ENCODE data around the gene RNF17.

Gene RNF17

DNA sequence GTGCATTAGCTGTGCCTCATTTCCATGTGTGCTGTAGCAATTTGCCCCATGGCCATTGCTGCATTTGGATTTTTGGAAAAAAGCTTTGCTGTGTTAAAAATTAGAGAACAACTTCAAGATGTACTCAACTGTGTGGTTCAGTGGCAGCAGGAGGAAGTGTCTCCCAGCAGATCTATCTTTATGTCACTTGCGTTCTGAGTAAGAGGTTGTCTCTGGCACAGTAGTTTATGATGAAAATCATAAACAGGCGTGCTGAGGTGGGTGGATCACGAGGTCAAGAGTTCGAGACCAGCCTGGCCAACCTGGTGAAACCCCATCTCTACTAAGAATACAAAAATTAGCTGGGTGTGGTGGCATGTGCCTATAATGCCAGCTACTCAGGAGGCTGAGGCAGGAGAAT lies 29.0 kb upstream of the RNF17 start:
- H3K27ac ChIP-seq (ENCODE audit: low read length): no peak overlapping the region
- no peak for DNase-seq
- no peaks in the 10 kb centered on the region for H3K9me2 ChIP-seq (replicated peaks; ENCODE audit: insufficient read depth, low read length)
- H3K4me2 ChIP-seq (ENCODE audit: low read depth, low read length): no peak overlapping the region
- H3K27me3 ChIP-seq (replicated peaks; ENCODE audit: insufficient read depth, low read length): no peaks in the 10 kb centered on the region
- no peaks in the 10 kb centered on the region for H3K36me3 ChIP-seq (replicated peaks; ENCODE audit: insufficient read depth, low read length)
- H3K79me2 ChIP-seq (ENCODE audit: low read length): no peaks in the 10 kb centered on the region
- H4K20me1 ChIP-seq (ENCODE audit: insufficient read depth, low read length): no peaks in the 10 kb centered on the region
- H2AFZ ChIP-seq (ENCODE audit: low read length): no peak overlapping the region
- TF ChIP-seq EZH2 (optimal IDR thresholded peaks at IDR 0.05; ENCODE audit: low read depth, low read length) (no peak), EZH2phosphoT487 (IDR thresholded peaks at IDR 0.05; ENCODE audit: low read length) (no peak)
- TF ChIP-seq, protein P1, sequence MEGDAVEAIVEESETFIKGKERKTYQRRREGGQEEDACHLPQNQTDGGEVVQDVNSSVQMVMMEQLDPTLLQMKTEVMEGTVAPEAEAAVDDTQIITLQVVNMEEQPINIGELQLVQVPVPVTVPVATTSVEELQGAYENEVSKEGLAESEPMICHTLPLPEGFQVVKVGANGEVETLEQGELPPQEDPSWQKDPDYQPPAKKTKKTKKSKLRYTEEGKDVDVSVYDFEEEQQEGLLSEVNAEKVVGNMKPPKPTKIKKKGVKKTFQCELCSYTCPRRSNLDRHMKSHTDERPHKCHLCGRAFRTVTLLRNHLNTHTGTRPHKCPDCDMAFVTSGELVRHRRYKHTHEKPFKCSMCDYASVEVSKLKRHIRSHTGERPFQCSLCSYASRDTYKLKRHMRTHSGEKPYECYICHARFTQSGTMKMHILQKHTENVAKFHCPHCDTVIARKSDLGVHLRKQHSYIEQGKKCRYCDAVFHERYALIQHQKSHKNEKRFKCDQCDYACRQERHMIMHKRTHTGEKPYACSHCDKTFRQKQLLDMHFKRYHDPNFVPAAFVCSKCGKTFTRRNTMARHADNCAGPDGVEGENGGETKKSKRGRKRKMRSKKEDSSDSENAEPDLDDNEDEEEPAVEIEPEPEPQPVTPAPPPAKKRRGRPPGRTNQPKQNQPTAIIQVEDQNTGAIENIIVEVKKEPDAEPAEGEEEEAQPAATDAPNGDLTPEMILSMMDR (IDR thresholded peaks at IDR 0.05; ENCODE audit: low read length): no peak
- H3K4me1 ChIP-seq (ENCODE audit: low read length): no peaks in the 10 kb centered on the region
- H3K9me3 ChIP-seq (replicated peaks; ENCODE audit: insufficient read depth, low read length): no peaks in the 10 kb centered on the region
- H3F3A ChIP-seq (ENCODE audit: insufficient read depth, low read length): no peaks in the 10 kb centered on the region
- H3K4me3 ChIP-seq (ENCODE audit: low read length): no peak overlapping the region
- no peak overlapping the region for H3K9ac ChIP-seq (ENCODE audit: low read length)

DNA sequence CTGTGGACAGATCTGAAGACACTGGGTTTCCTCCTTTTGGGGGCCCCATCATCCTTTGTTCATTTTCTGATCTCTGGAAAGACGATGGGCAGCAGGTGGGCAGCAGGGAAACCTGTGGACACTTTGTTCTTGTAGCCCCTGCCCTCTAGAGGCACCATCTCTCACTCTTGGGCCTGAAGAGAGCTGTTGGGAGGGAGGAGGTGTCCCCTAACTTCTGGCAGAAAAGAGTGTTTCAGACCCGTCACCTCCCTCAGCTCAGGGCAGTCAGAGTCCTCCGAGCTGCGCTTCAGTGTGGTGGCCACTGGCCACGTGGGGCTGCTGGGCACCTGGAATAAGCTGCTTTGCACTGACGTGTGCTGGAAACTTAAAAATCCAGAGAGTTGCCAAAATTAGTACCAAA lies 26.9 kb upstream of the RNF17 start:
- Histone ChIP-seq H3K9me2 (replicated peaks; ENCODE audit: insufficient read depth, low read length) (no peaks in the 10 kb centered on the region), H3K9ac (ENCODE audit: low read length) (no peak overlapping the region), H3K27ac (ENCODE audit: low read length) (no peak overlapping the region), H3F3A (ENCODE audit: insufficient read depth, low read length) (no peaks in the 10 kb centered on the region), H2AFZ (ENCODE audit: low read length) (no peak overlapping the region), H3K4me2 (ENCODE audit: low read depth, low read length) (no peak overlapping the region), H4K20me1 (ENCODE audit: insufficient read depth, low read length) (no peaks in the 10 kb centered on the region), H3K9me3 (replicated peaks; ENCODE audit: insufficient read depth, low read length) (no peaks in the 10 kb centered on the region), H3K27me3 (replicated peaks; ENCODE audit: insufficient read depth, low read length) (no peaks in the 10 kb centered on the region), H3K4me1 (ENCODE audit: low read length) (no peaks in the 10 kb centered on the region), H3K79me2 (ENCODE audit: low read length) (no peaks in the 10 kb centered on the region), H3K36me3 (replicated peaks; ENCODE audit: insufficient read depth, low read length) (no peaks in the 10 kb centered on the region), H3K4me3 (ENCODE audit: low read length) (no peak overlapping the region)
- TF ChIP-seq EZH2phosphoT487 (IDR thresholded peaks at IDR 0.05; ENCODE audit: low read length): no peak
- TF ChIP-seq, protein P1 (IDR thresholded peaks at IDR 0.05; ENCODE audit: low read length): no peak
- TF ChIP-seq EZH2 (optimal IDR thresholded peaks at IDR 0.05; ENCODE audit: low read depth, low read length): no peak
- no peak for DNase-seq

DNA sequence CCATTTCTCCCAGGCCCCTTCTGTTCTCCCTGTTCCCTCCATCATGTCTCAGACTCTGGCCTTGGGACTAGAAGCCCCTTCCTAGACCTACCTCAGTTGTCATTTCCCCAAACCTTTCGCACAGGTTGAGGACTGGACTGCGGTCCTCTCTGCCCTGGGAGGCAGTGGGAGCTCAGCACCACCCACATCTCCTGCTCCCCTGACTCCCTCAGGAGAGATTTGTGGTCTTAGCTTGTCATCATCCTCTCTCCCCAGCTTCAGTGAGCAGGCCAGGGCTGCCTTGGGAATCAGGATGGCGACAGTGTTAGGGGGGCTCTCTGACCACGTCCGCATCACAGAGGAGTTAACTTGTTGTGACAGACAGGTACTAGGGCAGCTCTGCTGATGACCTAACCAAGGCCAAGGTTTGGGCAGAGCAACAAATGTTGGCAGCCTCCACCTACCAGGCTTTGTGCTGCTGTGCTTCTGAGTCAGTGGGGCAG lies 25.6 kb upstream of the RNF17 start:
- Histone ChIP-seq H3K4me3 (ENCODE audit: low read length) (no peak overlapping the region), H3K27ac (ENCODE audit: low read length) (no peak overlapping the region), H3F3A (ENCODE audit: insufficient read depth, low read length) (no peaks in the 10 kb centered on the region), H3K9me2 (replicated peaks; ENCODE audit: insufficient read depth, low read length) (no peaks in the 10 kb centered on the region), H2AFZ (ENCODE audit: low read length) (no peak overlapping the region), H3K79me2 (ENCODE audit: low read length) (no peaks in the 10 kb centered on the region), H4K20me1 (ENCODE audit: insufficient read depth, low read length) (no peaks in the 10 kb centered on the region), H3K4me1 (ENCODE audit: low read length) (no peaks in the 10 kb centered on the region), H3K27me3 (replicated peaks; ENCODE audit: insufficient read depth, low read length) (no peaks in the 10 kb centered on the region), H3K9ac (ENCODE audit: low read length) (no peak overlapping the region), H3K9me3 (replicated peaks; ENCODE audit: insufficient read depth, low read length) (no peaks in the 10 kb centered on the region), H3K36me3 (replicated peaks; ENCODE audit: insufficient read depth, low read length) (no peaks in the 10 kb centered on the region), H3K4me2 (ENCODE audit: low read depth, low read length) (no peak overlapping the region)
- TF ChIP-seq EZH2 (optimal IDR thresholded peaks at IDR 0.05; ENCODE audit: low read depth, low read length) (no peak), EZH2phosphoT487 (IDR thresholded peaks at IDR 0.05; ENCODE audit: low read length) (no peak)
- TF ChIP-seq, protein P1 (IDR thresholded peaks at IDR 0.05; ENCODE audit: low read length): no peak
- no peak for DNase-seq

Measured in MM.1S (cell line).